ENCODE results near the gene NCOA5.

The NCOA5 gene

GRCh38 chr20:46057856-46058598 is 31.7 kb downstream of the NCOA5 start:
- Histone ChIP-seq H3K4me3 (ENCODE audit: low read length) (peak overlapping the region; percentile 62; the same call in 1 of the 2 replicates), H3K27me3 (ENCODE audit: insufficient read depth, low read length) (peaks cover 77% of the 10 kb centered on the region), H3K9me3 (ENCODE audit: insufficient read depth, low read depth, low read length) (no peaks in the 10 kb centered on the region), H3K4me1 (ENCODE audit: insufficient read depth, low read length) (no peaks in the 10 kb centered on the region), H3K9ac (ENCODE audit: low read depth, low read length) (no peak overlapping the region; the same call in 1 of the 2 replicates), H3K36me3 (ENCODE audit: insufficient read depth, low read depth, low read length) (peaks cover 21% of the 10 kb centered on the region), H3K27ac (ENCODE audit: low read length) (no peak overlapping the region)

GRCh38 chr20:46056970-46057855 is 32.5 kb downstream of the NCOA5 start:
- no peaks in the 10 kb centered on the region for H3K4me1 ChIP-seq (ENCODE audit: insufficient read depth, low read length)
- H3K4me3 ChIP-seq (ENCODE audit: low read length), result peak overlapping the region; percentile 62; the same call in 1 of the 2 replicates
- no peak overlapping the region for H3K9ac ChIP-seq (ENCODE audit: low read depth, low read length)
- no peaks in the 10 kb centered on the region for H3K9me3 ChIP-seq (ENCODE audit: insufficient read depth, low read depth, low read length)
- no peak overlapping the region for H3K27ac ChIP-seq (ENCODE audit: low read length)
- peaks cover 13% of the 10 kb centered on the region for H3K36me3 ChIP-seq (ENCODE audit: insufficient read depth, low read depth, low read length)
- peaks cover 85% of the 10 kb centered on the region for H3K27me3 ChIP-seq (ENCODE audit: insufficient read depth, low read length)

GRCh38 chr20:46056027-46056833 is 33.5 kb downstream of the NCOA5 start:
- Histone ChIP-seq H3K27me3 (ENCODE audit: insufficient read depth, low read length) (peaks cover 89% of the 10 kb centered on the region), H3K9ac (ENCODE audit: low read depth, low read length) (no peak overlapping the region), H3K27ac (ENCODE audit: low read length) (no peak overlapping the region), H3K9me3 (ENCODE audit: insufficient read depth, low read depth, low read length) (no peaks in the 10 kb centered on the region), H3K36me3 (ENCODE audit: insufficient read depth, low read depth, low read length) (peaks cover 3% of the 10 kb centered on the region; the same call in 1 of the 2 replicates), H3K4me3 (ENCODE audit: low read length) (no peak overlapping the region), H3K4me1 (ENCODE audit: insufficient read depth, low read length) (no peaks in the 10 kb centered on the region)

GRCh38 chr20:46055269-46055668 is 34.5 kb downstream of the NCOA5 start:
- no peak overlapping the region for H3K4me3 ChIP-seq (ENCODE audit: low read length)
- no peaks in the 10 kb centered on the region for H3K9me3 ChIP-seq (ENCODE audit: insufficient read depth, low read depth, low read length)
- no peak overlapping the region for H3K27ac ChIP-seq (ENCODE audit: low read length)
- H3K27me3 ChIP-seq (ENCODE audit: insufficient read depth, low read length), result peaks cover 91% of the 10 kb centered on the region
- no peak overlapping the region for H3K9ac ChIP-seq (ENCODE audit: low read depth, low read length)
- no peaks in the 10 kb centered on the region; the same call in 1 of the 2 replicates for H3K36me3 ChIP-seq (ENCODE audit: insufficient read depth, low read depth, low read length)
- no peaks in the 10 kb centered on the region for H3K4me1 ChIP-seq (ENCODE audit: insufficient read depth, low read length)

- no peaks in the 10 kb centered on the region for H3K4me1 ChIP-seq (ENCODE audit: insufficient read depth, low read length)
- peaks cover 85% of the 10 kb centered on the region for H3K27me3 ChIP-seq (ENCODE audit: insufficient read depth, low read length)
- no peaks in the 10 kb centered on the region for H3K36me3 ChIP-seq (ENCODE audit: insufficient read depth, low read depth, low read length)
- no peak overlapping the region for H3K4me3 ChIP-seq (ENCODE audit: low read length)
- H3K27ac ChIP-seq (ENCODE audit: low read length), result no peak overlapping the region
- no peak overlapping the region for H3K9ac ChIP-seq (ENCODE audit: low read depth, low read length)
- no peaks in the 10 kb centered on the region for H3K9me3 ChIP-seq (ENCODE audit: insufficient read depth, low read depth, low read length)
Measured at GRCh38 chr20:46054606-46055005, 35.2 kb downstream of the NCOA5 start.

GRCh38 chr20:46053416-46053815 is 36.3 kb downstream of the NCOA5 start:
- Histone ChIP-seq H3K9ac (ENCODE audit: low read depth, low read length) (no peak overlapping the region), H3K4me1 (ENCODE audit: insufficient read depth, low read length) (no peaks in the 10 kb centered on the region), H3K27ac (ENCODE audit: low read length) (no peak overlapping the region), H3K27me3 (ENCODE audit: insufficient read depth, low read length) (peaks cover 78% of the 10 kb centered on the region), H3K36me3 (ENCODE audit: insufficient read depth, low read depth, low read length) (no peaks in the 10 kb centered on the region), H3K9me3 (ENCODE audit: insufficient read depth, low read depth, low read length) (no peaks in the 10 kb centered on the region), H3K4me3 (ENCODE audit: low read length) (no peak overlapping the region)

- Histone ChIP-seq H3K4me1 (ENCODE audit: insufficient read depth, low read length) (no peaks in the 10 kb centered on the region), H3K9ac (ENCODE audit: low read depth, low read length) (no peak overlapping the region), H3K27me3 (ENCODE audit: insufficient read depth, low read length) (peaks cover 76% of the 10 kb centered on the region), H3K4me3 (ENCODE audit: low read length) (no peak overlapping the region), H3K9me3 (ENCODE audit: insufficient read depth, low read depth, low read length) (no peaks in the 10 kb centered on the region), H3K36me3 (ENCODE audit: insufficient read depth, low read depth, low read length) (no peaks in the 10 kb centered on the region), H3K27ac (ENCODE audit: low read length) (no peak overlapping the region)
Measured at GRCh38 chr20:46051556-46052308, 38.0 kb downstream of the NCOA5 start.

GRCh38 chr20:46050885-46051284 is 38.9 kb downstream of the NCOA5 start:
- Histone ChIP-seq H3K9me3 (ENCODE audit: insufficient read depth, low read depth, low read length) (no peaks in the 10 kb centered on the region), H3K36me3 (ENCODE audit: insufficient read depth, low read depth, low read length) (no peaks in the 10 kb centered on the region), H3K27me3 (ENCODE audit: insufficient read depth, low read length) (peaks cover 67% of the 10 kb centered on the region)

GRCh38 chr20:46050444-46050843 is 39.3 kb downstream of the NCOA5 start:
- H3K9me3 ChIP-seq (ENCODE audit: insufficient read depth, low read depth, low read length), result no peaks in the 10 kb centered on the region

More at GRCh38 chr20:46050885-46051284, 38.9 kb downstream of the NCOA5 start:
- Histone ChIP-seq H3K27ac (ENCODE audit: low read length) (no peak overlapping the region), H3K9ac (ENCODE audit: low read depth, low read length) (no peak overlapping the region), H3K4me3 (ENCODE audit: low read length) (no peak overlapping the region), H3K4me1 (ENCODE audit: insufficient read depth, low read length) (no peaks in the 10 kb centered on the region)

GRCh38 chr20:46049815-46050214 is 39.9 kb downstream of the NCOA5 start:
- Histone ChIP-seq H3K4me1 (ENCODE audit: insufficient read depth, low read length) (no peaks in the 10 kb centered on the region), H3K9ac (ENCODE audit: low read depth, low read length) (no peak overlapping the region), H3K27ac (ENCODE audit: low read length) (no peak overlapping the region), H3K9me3 (ENCODE audit: insufficient read depth, low read depth, low read length) (no peaks in the 10 kb centered on the region), H3K4me3 (ENCODE audit: low read length) (no peak overlapping the region), H3K36me3 (ENCODE audit: insufficient read depth, low read depth, low read length) (no peaks in the 10 kb centered on the region), H3K27me3 (ENCODE audit: insufficient read depth, low read length) (peaks cover 56% of the 10 kb centered on the region)

More at GRCh38 chr20:46050444-46050843, 39.3 kb downstream of the NCOA5 start:
- peaks cover 63% of the 10 kb centered on the region for H3K27me3 ChIP-seq (ENCODE audit: insufficient read depth, low read length)
- no peaks in the 10 kb centered on the region for H3K4me1 ChIP-seq (ENCODE audit: insufficient read depth, low read length)
- H3K36me3 ChIP-seq (ENCODE audit: insufficient read depth, low read depth, low read length), result no peaks in the 10 kb centered on the region
- H3K4me3 ChIP-seq (ENCODE audit: low read length), result no peak overlapping the region
- no peak overlapping the region for H3K27ac ChIP-seq (ENCODE audit: low read length)
- H3K9ac ChIP-seq (ENCODE audit: low read depth, low read length), result no peak overlapping the region

GRCh38 chr20:46049190-46049589 is 40.6 kb downstream of the NCOA5 start:
- Histone ChIP-seq H3K4me1 (ENCODE audit: insufficient read depth, low read length) (no peaks in the 10 kb centered on the region), H3K9me3 (ENCODE audit: insufficient read depth, low read depth, low read length) (no peaks in the 10 kb centered on the region), H3K9ac (ENCODE audit: low read depth, low read length) (no peak overlapping the region), H3K27ac (ENCODE audit: low read length) (no peak overlapping the region), H3K36me3 (ENCODE audit: insufficient read depth, low read depth, low read length) (no peaks in the 10 kb centered on the region), H3K27me3 (ENCODE audit: insufficient read depth, low read length) (peaks cover 50% of the 10 kb centered on the region), H3K4me3 (ENCODE audit: low read length) (no peak overlapping the region)
